ENCODE data around the gene COL4A5. TPM values are rescaled to one million over a fixed set of nuclear protein-coding genes. Genes with fewer than 3 reads are reported as not detected.
A peak's percentile ranks its signal among the peaks of the same experiment; 100 is the strongest.

Gene COL4A5
- total and polyA plus RNA-seq, 2 of the 8 experiments (the other 6 are each of a cell fraction or from before 2014, with no cell fraction given): 24.9 to 30.2 TPM

GRCh38 chrX:108541286-108541685 is 101.6 kb downstream of the COL4A5 start:
- Histone ChIP-seq H2AK5ac (ENCODE audit: low read depth, low read length) (no peak overlapping the region), H3K4me2 (ENCODE audit: insufficient read depth in 1 of 2, low read depth in 2 of 2, low read length in 2 of 2) (peak overlapping the region in 1 of 2 experiments; percentile 24; a peak in 1 of 4 replicates), H3K23ac (ENCODE audit: insufficient read length) (no peak overlapping the region), H3K27me3 (replicated peaks in 1 of 4; ENCODE audit: control insufficient read depth in 3 of 4, extremely low read depth in 1 of 4, insufficient read depth in 3 of 4, low read length in 3 of 4) (no peaks in the 10 kb centered on the region), H2BK20ac (ENCODE audit: low read length) (no peak overlapping the region), H4K5ac (ENCODE audit: insufficient read length, low read depth, low read length) (no peak overlapping the region), H3K36me3 (ENCODE audit: control insufficient read depth in 2 of 4, insufficient read depth in 4 of 4, low read length in 3 of 4) (no peaks in the 10 kb centered on the region; a peak in 1 of 8 replicates), H3K18ac (ENCODE audit: extremely low read depth, low read length) (no peak overlapping the region), H2BK120ac (replicated peaks; ENCODE audit: low read depth, low read length) (no peak overlapping the region), H3K4me1 (replicated peaks in 1 of 4; ENCODE audit: control insufficient read depth in 3 of 4, insufficient read depth in 4 of 4, low read length in 3 of 4) (0 out of 7 replicates have a peak, but pooled peaks cover 0 to 6% (median 0%) of the 10 kb centered on the region in 4 experiments), H3K4me3 (ENCODE audit: extremely low read depth in 1 of 4, insufficient read depth in 2 of 4, low read depth in 3 of 4, low read length in 4 of 4) (no peak overlapping the region), H2BK12ac (ENCODE audit: low read depth, low read length) (no peak overlapping the region), H3K4ac (replicated peaks; ENCODE audit: insufficient read length, low read depth, low read length) (no peak overlapping the region), H3K14ac (ENCODE audit: insufficient read length) (no peak overlapping the region), H3K79me1 (ENCODE audit: low read depth, low read length) (no peaks in the 10 kb centered on the region), H4K8ac (ENCODE audit: extremely low read depth, insufficient read depth, low read length) (no peak overlapping the region), H3K27ac (ENCODE audit: low read depth, low read length) (no peak overlapping the region), H3K56ac (replicated peaks; ENCODE audit: insufficient read length, low read depth, low read length) (no peak overlapping the region), H3K9me3 (ENCODE audit: insufficient read depth in 2 of 2, low read depth in 1 of 2, low read length in 1 of 2) (no peaks in the 10 kb centered on the region), H3K23me2 (ENCODE audit: low read depth, low read length) (no peaks in the 10 kb centered on the region), H2AFZ (ENCODE audit: low read length) (no peak overlapping the region), H2BK5ac (ENCODE audit: low read depth, low read length) (no peak overlapping the region), H4K20me1 (replicated peaks in 1 of 2; ENCODE audit: control insufficient read depth in 1 of 2, insufficient read depth in 2 of 2, low read length in 2 of 2) (no peaks in the 10 kb centered on the region), H4K91ac (replicated peaks; ENCODE audit: insufficient read length, low read length) (no peak overlapping the region), H3K9ac (replicated peaks in 1 of 4; ENCODE audit: extremely low read depth in 1 of 4, low read depth in 3 of 4, low read length in 3 of 4) (no peak overlapping the region), H2BK15ac (ENCODE audit: low read length) (no peak overlapping the region), H3K79me2 (ENCODE audit: control insufficient read depth in 1 of 2, insufficient read depth in 2 of 2, low read length in 2 of 2) (no peaks in the 10 kb centered on the region)
- CTCF ChIA-PET (ENCODE audit: partially characterized antibody): interaction anchor here (1.6 kb wide), 1 partner anchor 317 kb away, joined by 3 read pairs; no protein-coding TSS in a partner anchor
- peak in 1 of 2 experiments; percentile 3 for DNase-seq (ENCODE audit: low read depth in 1 of 2, low spot score in 2 of 2)
- POLR2A ChIA-PET (ENCODE audit: partially characterized antibody): no interaction called here
- TF ChIP-seq SUZ12 (IDR thresholded peaks at IDR 0.05; ENCODE audit: low read length) (no peak), BACH1 (IDR thresholded peaks at IDR 0.05; ENCODE audit: low read length) (0 out of 2 replicates have a peak, but pooled peaks have one; percentile 17)
- no peak for FAIRE-seq

All from H1 (cell line).